Measurements from ENCODE around the gene BMPR1A.

BMPR1A gene

GRCh38 chr10:86756511-86757112 is at the start of gene BMPR1A:
Gene BMPR1A, plus strand, starts transcription at chr10:86756619. Its CDS starts 119,400 bp downstream, at chr10:86876019.
- FAIRE-seq: no peak

GRCh38 chr10:86706977-86707376 is 49.4 kb upstream of the BMPR1A start:
- no peak for FAIRE-seq

- FAIRE-seq: no peak
Measured at GRCh38 chr10:86707505-86707904, 48.9 kb upstream of the BMPR1A start.

- FAIRE-seq: no peak
Measured at GRCh38 chr10:86708068-86708782, 48.2 kb upstream of the BMPR1A start.

GRCh38 chr10:86708783-86709380 is 47.5 kb upstream of the BMPR1A start:
- FAIRE-seq: no peak

GRCh38 chr10:86709396-86710185 is 46.8 kb upstream of the BMPR1A start:
- no peak for FAIRE-seq

GRCh38 chr10:86710987-86711512 is 45.4 kb upstream of the BMPR1A start:
- FAIRE-seq: no peak

- FAIRE-seq: no peak
Measured at GRCh38 chr10:86711513-86712316, 44.7 kb upstream of the BMPR1A start.

- no peak for FAIRE-seq
Measured at GRCh38 chr10:86712317-86712707, 44.1 kb upstream of the BMPR1A start.

- no peak for FAIRE-seq
Measured at GRCh38 chr10:86715156-86715795, 41.1 kb upstream of the BMPR1A start.

GRCh38 chr10:86715836-86716235 is 40.6 kb upstream of the BMPR1A start:
- FAIRE-seq: no peak

GRCh38 chr10:86716466-86716865 is 40.0 kb upstream of the BMPR1A start:
- FAIRE-seq: no peak

- FAIRE-seq: no peak
Measured at GRCh38 chr10:86718556-86718955, 37.9 kb upstream of the BMPR1A start.

- FAIRE-seq: no peak
Measured at GRCh38 chr10:86721232-86721631, 35.2 kb upstream of the BMPR1A start.

GRCh38 chr10:86723009-86723408 is 33.4 kb upstream of the BMPR1A start:
- FAIRE-seq: no peak

- no peak for FAIRE-seq
Measured at GRCh38 chr10:86724445-86724844, 32.0 kb upstream of the BMPR1A start.

GRCh38 chr10:86725980-86726676 is 30.3 kb upstream of the BMPR1A start:
- FAIRE-seq: no peak

- no peak for FAIRE-seq
Measured at GRCh38 chr10:86726677-86726999, 29.8 kb upstream of the BMPR1A start.

- no peak for FAIRE-seq
Measured at GRCh38 chr10:86727470-86727869, 28.9 kb upstream of the BMPR1A start.

- no peak for FAIRE-seq
Measured at GRCh38 chr10:86728056-86728455, 28.4 kb upstream of the BMPR1A start.

GRCh38 chr10:86729677-86730076 is 26.7 kb upstream of the BMPR1A start:
- FAIRE-seq: no peak
